B cell (primary cell): ENCODE results near the gene ABHD5. TPM values are rescaled to one million over a fixed set of nuclear protein-coding genes. Genes with fewer than 3 reads are reported as not detected.

Source experiments
- ATAC-seq: fragments of 200-7000 bp; cut with Tn5 transposase; one replicate; pipeline ENCODE4 v1.10.0; 2021; ENCODE audit warnings: low read depth, mild to moderate bottlenecking, moderate number of reproducible peaks, moderate library complexity
- CTCF ChIA-PET: fragments of 350-600 bp; sonication (Branson Sonifier 250); formaldehyde crosslinking; loops from one replicate; lab custom pipeline; 2021; ENCODE audit warnings: antibody characterized with exemption, inconsistent platforms; lab: Charles Lee
- POLR2A ChIA-PET: fragments of 350-600 bp; sonication (Branson Sonifier 250); formaldehyde crosslinking; loops from one replicate; lab custom pipeline; 2021; ENCODE audit warnings: antibody characterized with exemption; lab: Charles Lee
- DNase-seq: peaks from one replicate; pipeline ENCODE4 v3.0.0; 2013
- H2AFZ ChIP-seq: 2 replicates; pipeline ENCODE4 v1.6.1; 2012; ENCODE audit warnings: mild to moderate bottlenecking, low read depth, low read length; ENCODE audit not compliant: insufficient read depth, poor library complexity, severe bottlenecking
- H3K27ac ChIP-seq, 2 donors: 1 replicate in 1 of 2; 2 replicates in 1 of 2; pipeline ENCODE4 v1.5.1; 2012 to 2013; ENCODE audit warnings: low read length in 2 of 2, mild to moderate bottlenecking in 2 of 2, moderate library complexity in 1 of 2
- H3K27me3 ChIP-seq, 4 experiments: fragments of 200-600 bp in 1 of 4; sonication (generic) in 1 of 4; replicated peaks in 1 of 4; 1 replicate in 2 of 4; 2 replicates in 2 of 4; pipeline versions ENCODE4 v1.6.1 to v1.7.0; 2013 to 2016; ENCODE audit warnings: low read length in 3 of 4, mild to moderate bottlenecking in 2 of 4, mixed read lengths in 1 of 4, moderate library complexity in 1 of 4; ENCODE audit not compliant: insufficient read depth in 4 of 4, control insufficient read depth in 3 of 4; ENCODE audit errors: control extremely low read depth in 1 of 4
- H3K36me3 ChIP-seq, 2 experiments: replicated peaks in 1 of 2; 1 replicate in 1 of 2; 2 replicates in 1 of 2; pipeline versions ENCODE4 v1.6.1 to v1.7.1; 2013; ENCODE audit warnings: low read length in 1 of 2; ENCODE audit not compliant: insufficient read depth in 2 of 2, control insufficient read depth in 1 of 2; ENCODE audit errors: control extremely low read depth in 1 of 2, extremely low read depth in 1 of 2
- H3K4me1 ChIP-seq, 2 donors: fragments of 200-600 bp in 1 of 2; sonication (generic) in 1 of 2; 1 replicate in 1 of 2; 2 replicates in 1 of 2; pipeline versions ENCODE4 v1.5.1 to v1.6.1; 2013 to 2017; ENCODE audit warnings: low read length in 2 of 2; ENCODE audit not compliant: control insufficient read depth in 2 of 2, insufficient read depth in 2 of 2
- H3K4me2 ChIP-seq: replicated peaks from 2 replicates; pipeline ENCODE3; 2012; ENCODE audit warnings: mild to moderate bottlenecking, low read depth, low read length; ENCODE audit not compliant: poor library complexity, severe bottlenecking
- H3K4me3 ChIP-seq, 5 experiments: fragments of 200-600 bp in 1 of 5; sonication (generic) in 1 of 5; 1 replicate in 3 of 5; 2 replicates in 2 of 5; pipeline versions ENCODE4 v1.5.1 to v1.7.0; 2011 to 2016; ENCODE audit warnings: low read length in 4 of 5, mild to moderate bottlenecking in 4 of 5, low read depth in 2 of 5, control low read depth in 1 of 5, moderate library complexity in 1 of 5; ENCODE audit not compliant: insufficient read depth in 1 of 5; ENCODE audit errors: control extremely low read depth in 1 of 5, extremely low read depth in 1 of 5
- H3K79me2 ChIP-seq: fragments of 200-600 bp; sonication (generic); one replicate; pipeline ENCODE4 v1.6.0; 2016; ENCODE audit warnings: low read length; ENCODE audit not compliant: control insufficient read depth, insufficient read depth
- H3K9ac ChIP-seq: fragments of 200-600 bp; sonication (generic); 2 replicates; pipeline ENCODE4 v1.6.1; 2017; ENCODE audit warnings: mild to moderate bottlenecking, low read length, moderate library complexity
- H3K9me3 ChIP-seq, 3 donors: one replicate each; pipeline versions ENCODE4 v1.6.1 to v1.7.1; 2013; ENCODE audit warnings: low read length in 2 of 3; ENCODE audit not compliant: control insufficient read depth in 2 of 3, insufficient read depth in 1 of 3; ENCODE audit errors: control extremely low read depth in 1 of 3
- H4K20me1 ChIP-seq: 2 replicates; pipeline ENCODE4 v1.6.0; 2012; ENCODE audit warnings: mild to moderate bottlenecking, low read length; ENCODE audit not compliant: insufficient read depth, control insufficient read depth, poor library complexity, severe bottlenecking
- H3K27ac Mint-ChIP-seq: one replicate; pipeline ENCODE4 v1.8.0; 2021; ENCODE audit warnings: mixed read lengths
- H3K27me3 Mint-ChIP-seq: one replicate; pipeline ENCODE4 v1.8.0; 2021; ENCODE audit warnings: mixed read lengths
- H3K4me1 Mint-ChIP-seq: one replicate; pipeline ENCODE4 v1.8.0; 2021; ENCODE audit warnings: mixed read lengths
- H3K4me3 Mint-ChIP-seq: one replicate; pipeline ENCODE4 v1.8.0; 2021; ENCODE audit warnings: mixed read lengths
- H3K9me3 Mint-ChIP-seq: one replicate; pipeline ENCODE4 v1.8.0; 2022; ENCODE audit warnings: mixed read lengths; ENCODE audit not compliant: insufficient read depth
- EZH2 ChIP-seq: IDR thresholded peaks from 2 replicates; pipeline ENCODE4 v1.6.1; 2012; ENCODE audit warnings: borderline replicate concordance, low read depth, mild to moderate bottlenecking, moderate library complexity, low read length; ENCODE audit not compliant: insufficient read depth, poor library complexity, severe bottlenecking
- WGBS: methylation state at CpG from one replicate; pipeline ENCODE4 v1.1.5; 2013; ENCODE audit warnings: missing lambda C conversion rate; ENCODE audit not compliant: insufficient coverage; 5-methylcytosine and 5-hydroxymethylcytosine counted together
- intact Hi-C: fragments of 100-400 bp; cut with micrococcal nuclease; formaldehyde crosslinking; loops from one replicate; pipeline ENCODE4 v1.10.0; 2022
- polyA plus RNA-seq: library from polyadenylated mRNA; depleted of rRNA; stranded (reverse); fragments of >200 nt; gene quantifications from 2 replicates; pipeline ENCODE4 v1.2.3, GENCODE V29; 2012
- total RNA-seq, 2 donors: library from RNA; stranded (reverse); fragments of 120-200 nt in 1 of 2; gene quantifications; 1 replicate in 1 of 2; 2 replicates in 1 of 2; pipeline versions ENCODE4 v1.2.3 to v1.2.4, GENCODE V29; 2013 to 2022
- TF ChIP-seq, protein P1 (sequence below): fragments of 200-600 bp; IDR thresholded peaks from one replicate; pipeline ENCODE4 v1.8.0; 2022; ENCODE audit warnings: antibody characterized with exemption, mild to moderate bottlenecking

The ABHD5 gene
- total and polyA plus RNA-seq, 2 donors (not counting 1 experiment from before 2014, with no cell fraction given) = 4.7 to 12.1 TPM

GRCh38 chr3:43726521-43726920 is 35.8 kb downstream of the ABHD5 start:
- H3K4me2 ChIP-seq = no peak overlapping the region
- no peak overlapping the region for H3K27ac Mint-ChIP-seq
- H3K27me3 Mint-ChIP-seq = no peaks in the 10 kb centered on the region
- TF ChIP-seq, protein P1, sequence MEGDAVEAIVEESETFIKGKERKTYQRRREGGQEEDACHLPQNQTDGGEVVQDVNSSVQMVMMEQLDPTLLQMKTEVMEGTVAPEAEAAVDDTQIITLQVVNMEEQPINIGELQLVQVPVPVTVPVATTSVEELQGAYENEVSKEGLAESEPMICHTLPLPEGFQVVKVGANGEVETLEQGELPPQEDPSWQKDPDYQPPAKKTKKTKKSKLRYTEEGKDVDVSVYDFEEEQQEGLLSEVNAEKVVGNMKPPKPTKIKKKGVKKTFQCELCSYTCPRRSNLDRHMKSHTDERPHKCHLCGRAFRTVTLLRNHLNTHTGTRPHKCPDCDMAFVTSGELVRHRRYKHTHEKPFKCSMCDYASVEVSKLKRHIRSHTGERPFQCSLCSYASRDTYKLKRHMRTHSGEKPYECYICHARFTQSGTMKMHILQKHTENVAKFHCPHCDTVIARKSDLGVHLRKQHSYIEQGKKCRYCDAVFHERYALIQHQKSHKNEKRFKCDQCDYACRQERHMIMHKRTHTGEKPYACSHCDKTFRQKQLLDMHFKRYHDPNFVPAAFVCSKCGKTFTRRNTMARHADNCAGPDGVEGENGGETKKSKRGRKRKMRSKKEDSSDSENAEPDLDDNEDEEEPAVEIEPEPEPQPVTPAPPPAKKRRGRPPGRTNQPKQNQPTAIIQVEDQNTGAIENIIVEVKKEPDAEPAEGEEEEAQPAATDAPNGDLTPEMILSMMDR = no peak
- TF ChIP-seq EZH2 = no peak
- no peaks in the 10 kb centered on the region for H3K9me3 ChIP-seq
- WGBS = no CpG with 5 or more reads among the region's 4 CpGs
- DNase-seq (no peak), ATAC-seq (no peak)
- CTCF ChIA-PET = no interaction called here
- no peaks in the 10 kb centered on the region for H3K4me1 ChIP-seq
- no peak overlapping the region for H3K9ac ChIP-seq
- no peaks in the 10 kb centered on the region for H4K20me1 ChIP-seq
- H3K27me3 ChIP-seq = no peaks in the 10 kb centered on the region
- no peak overlapping the region for H2AFZ ChIP-seq
- intact Hi-C loops = no loop called here
- no peaks in the 10 kb centered on the region for H3K36me3 ChIP-seq
- no peak overlapping the region for H3K27ac ChIP-seq
- no peaks in the 10 kb centered on the region for H3K4me1 Mint-ChIP-seq
- no peak overlapping the region for H3K4me3 Mint-ChIP-seq
- POLR2A ChIA-PET = no interaction called here
- no peak overlapping the region for H3K4me3 ChIP-seq
- no peaks in the 10 kb centered on the region for H3K9me3 Mint-ChIP-seq
- H3K79me2 ChIP-seq = no peaks in the 10 kb centered on the region

- Mint-ChIP-seq H3K27ac (no peak overlapping the region), H3K4me3 (no peak overlapping the region), H3K27me3 (no peaks in the 10 kb centered on the region), H3K9me3 (no peaks in the 10 kb centered on the region), H3K4me1 (no peaks in the 10 kb centered on the region)
- Histone ChIP-seq H3K4me3 (no peak overlapping the region), H3K4me2 (no peak overlapping the region), H4K20me1 (no peaks in the 10 kb centered on the region), H3K27me3 (no peaks in the 10 kb centered on the region), H2AFZ (no peak overlapping the region), H3K9me3 (no peaks in the 10 kb centered on the region), H3K27ac (no peak overlapping the region), H3K36me3 (no peaks in the 10 kb centered on the region), H3K9ac (no peak overlapping the region), H3K79me2 (no peaks in the 10 kb centered on the region), H3K4me1 (no peaks in the 10 kb centered on the region)
- TF ChIP-seq, protein P1 = no peak
- TF ChIP-seq EZH2 = no peak
- intact Hi-C loops = no loop called here
- 88% methylated on average over 2 of the region's 3 CpGs for WGBS
- no peak for ATAC-seq
- ChIA-PET POLR2A (no interaction called here), CTCF (no interaction called here)
- no peak for DNase-seq
Observed at GRCh38 chr3:43727930-43728329, 37.2 kb downstream of the ABHD5 start.
